ENCODE data around the gene CLIP2. TPM values are rescaled to one million over a fixed set of nuclear protein-coding genes. Genes with fewer than 3 reads are reported as not detected.
"Not testable (repeated sequence)": the region's sequence is repeated elsewhere in the genome, so short reads cannot be mapped to it uniquely, and the experiment has no call there.

The CLIP2 gene
- total RNA-seq, 4 donors from 2014 or later: 84.5 to 157 (median 111) TPM

GRCh38 chr7:74317146-74317782 is 28.1 kb downstream of the CLIP2 start:
- Histone ChIP-seq H3K4me3 (no peak overlapping the region), H3K4me1 (no peaks in the 10 kb centered on the region), H3K9me3 (no peaks in the 10 kb centered on the region), H3K36me3 (peaks cover 0 to 8% (median 3%) of the 10 kb centered on the region in 4 donors), H3K27ac (no peak overlapping the region), H3K27me3 (no peaks in the 10 kb centered on the region)
- DNase-seq: no peak
- WGBS, 2 donors (ENCODE audit: low coverage in 1 of 2): 95 to 96% methylated on average over 4 to 20 of the region's 20 CpGs
- TF ChIP-seq POLR2A (IDR thresholded peaks at IDR 0.05) (no peak), EP300 (IDR thresholded peaks at IDR 0.05; ENCODE audit: low read depth) (no peak), POLR2AphosphoS5 (IDR thresholded peaks at IDR 0.05) (no peak), CTCF (IDR thresholded peaks at IDR 0.05) (no peak)
- in situ Hi-C loops (cut with MboI; ENCODE audit: low pct_ligation_motif_present in 1 of 4, low pct_unique_long_range_greater_than_20kb in 1 of 4, low sequenced_read_pairs in 3 of 4) (no loop called here), intact Hi-C loops (cut with DNase I; ENCODE audit: low total_unique reads) (no loop called here)

GRCh38 chr7:74318043-74318442 is 28.8 kb downstream of the CLIP2 start:
- peaks cover 0 to 12% (median 3%) of the 10 kb centered on the region in 4 donors for H3K36me3 ChIP-seq
- H3K4me1 ChIP-seq: no peaks in the 10 kb centered on the region
- no peak for DNase-seq
- intact Hi-C loops (cut with DNase I; ENCODE audit: low total_unique reads): no loop called here
- H3K27me3 ChIP-seq: no peaks in the 10 kb centered on the region
- in situ Hi-C loops (cut with MboI; ENCODE audit: low pct_ligation_motif_present in 1 of 4, low pct_unique_long_range_greater_than_20kb in 1 of 4, low sequenced_read_pairs in 3 of 4): no loop called here
- TF ChIP-seq POLR2AphosphoS5 (IDR thresholded peaks at IDR 0.05) (no peak), POLR2A (IDR thresholded peaks at IDR 0.05) (no peak), CTCF (IDR thresholded peaks at IDR 0.05) (no peak), EP300 (IDR thresholded peaks at IDR 0.05; ENCODE audit: low read depth) (no peak)
- no peaks in the 10 kb centered on the region for H3K9me3 ChIP-seq
- no peak overlapping the region for H3K27ac ChIP-seq
- no peak overlapping the region for H3K4me3 ChIP-seq
- 85% methylated on average over 8 of the region's 8 CpGs; no CpG with 5 or more reads in 1 of the 2 donors for WGBS, 2 donors (ENCODE audit: low coverage in 1 of 2)

- DNase-seq: peak; percentile 41
- no peak overlapping the region for H3K4me3 ChIP-seq
- in situ Hi-C loops (cut with MboI; ENCODE audit: low pct_ligation_motif_present in 1 of 4, low pct_unique_long_range_greater_than_20kb in 1 of 4, low sequenced_read_pairs in 3 of 4): no loop called here
- peaks cover 0 to 12% (median 3%) of the 10 kb centered on the region in 4 donors for H3K36me3 ChIP-seq
- TF ChIP-seq EP300 (IDR thresholded peaks at IDR 0.05; ENCODE audit: low read depth) (no peak), POLR2AphosphoS5 (IDR thresholded peaks at IDR 0.05) (no peak), POLR2A (IDR thresholded peaks at IDR 0.05) (no peak), CTCF (IDR thresholded peaks at IDR 0.05) (no peak)
- no peaks in the 10 kb centered on the region for H3K27me3 ChIP-seq
- peaks cover 10 to 19% (median 15%) of the 10 kb centered on the region in 4 donors for H3K4me1 ChIP-seq
- no peaks in the 10 kb centered on the region for H3K9me3 ChIP-seq
- H3K27ac ChIP-seq: no peak overlapping the region
- 51 to 57% methylated on average over 3 to 7 of the region's 9 CpGs for WGBS, 2 donors (ENCODE audit: low coverage in 1 of 2)
- intact Hi-C loops (cut with DNase I; ENCODE audit: low total_unique reads): loop anchor here (1.0 kb wide), 1 partner anchor 24 kb away; no protein-coding TSS in a partner anchor
Observed at GRCh38 chr7:74320645-74321221, 31.5 kb downstream of the CLIP2 start.

- H3K4me1 ChIP-seq: peaks cover 10 to 23% (median 16%) of the 10 kb centered on the region in 4 donors
- H3K9me3 ChIP-seq; H3K27me3 ChIP-seq; in situ Hi-C loops (cut with MboI; ENCODE audit: low pct_ligation_motif_present in 1 of 4, low pct_unique_long_range_greater_than_20kb in 1 of 4, low sequenced_read_pairs in 3 of 4); H3K4me3 ChIP-seq; intact Hi-C loops (cut with DNase I; ENCODE audit: low total_unique reads); H3K36me3 ChIP-seq; H3K27ac ChIP-seq; DNase-seq: not testable (repeated sequence)
- 94 to 96% methylated on average over 9 of the region's 9 CpGs for WGBS, 2 donors (ENCODE audit: low coverage in 1 of 2)
Observed at GRCh38 chr7:74322892-74323291, 33.7 kb downstream of the CLIP2 start.

Data from transverse colon (tissue), 4 donors.